H9 (cell line): ENCODE results near the gene BCL11B. TPM values are rescaled to one million over a fixed set of nuclear protein-coding genes. Genes with fewer than 3 reads are reported as not detected.
A peak's percentile ranks its signal among the peaks of the same experiment; 100 is the strongest.

Experiments
- DNase-seq: peaks from one replicate; pipeline ENCODE4 v3.0.0-alpha.2; 2017
- H2AFZ ChIP-seq: one replicate; pipeline ENCODE4 v1.6.1; 2013; ENCODE audit warnings: mild to moderate bottlenecking, low read length, control low read depth, moderate library complexity
- H2AK5ac ChIP-seq: 2 replicates; pipeline ENCODE4 v1.6.1; 2013; ENCODE audit warnings: low read length, control low read depth, mixed read lengths; ENCODE audit not compliant: insufficient read length
- H2BK120ac ChIP-seq: one replicate; pipeline ENCODE4 v1.6.1; 2013; ENCODE audit warnings: low read depth, mild to moderate bottlenecking, low read length, control low read depth, inconsistent platforms; ENCODE audit not compliant: poor library complexity, severe bottlenecking
- H2BK12ac ChIP-seq: 2 replicates; pipeline ENCODE4 v1.6.1; 2013; ENCODE audit warnings: low read length, control low read depth, mixed read lengths, low read depth; ENCODE audit not compliant: insufficient read length
- H2BK15ac ChIP-seq: 2 replicates; pipeline ENCODE4 v1.6.1; 2013; ENCODE audit warnings: low read depth, low read length, control low read depth
- H2BK20ac ChIP-seq: one replicate; pipeline ENCODE4 v1.6.1; 2013; ENCODE audit warnings: low read depth, mild to moderate bottlenecking, low read length, control low read depth, inconsistent platforms; ENCODE audit not compliant: poor library complexity, severe bottlenecking
- H2BK5ac ChIP-seq: 2 replicates; pipeline ENCODE4 v1.6.1; 2013; ENCODE audit warnings: low read length, control low read depth, mixed read lengths; ENCODE audit not compliant: insufficient read length
- H3K14ac ChIP-seq: 2 replicates; pipeline ENCODE4 v1.6.1; 2013; ENCODE audit warnings: low read length, control low read depth; ENCODE audit not compliant: insufficient read depth
- H3K18ac ChIP-seq: 2 replicates; pipeline ENCODE4 v1.6.1; 2013; ENCODE audit warnings: low read depth, mild to moderate bottlenecking, mixed read lengths, low read length, control low read depth; ENCODE audit not compliant: insufficient read length
- H3K23ac ChIP-seq: 2 replicates; pipeline ENCODE4 v1.6.1; 2013; ENCODE audit warnings: low read length, control low read depth, mixed read lengths, low read depth; ENCODE audit not compliant: insufficient read length
- H3K23me2 ChIP-seq: 2 replicates; pipeline ENCODE4 v1.6.1; 2013; ENCODE audit warnings: low read depth, mild to moderate bottlenecking, mixed read lengths, low read length, control low read depth; ENCODE audit not compliant: insufficient read length, poor library complexity, severe bottlenecking
- H3K27ac ChIP-seq: 2 replicates; pipeline ENCODE4 v1.5.1; 2013; ENCODE audit warnings: low read length, control low read depth, mixed read lengths, low read depth; ENCODE audit not compliant: insufficient read length
- H3K27me3 ChIP-seq: 2 replicates; pipeline ENCODE4 v1.6.1; 2013; ENCODE audit warnings: low read length, control low read depth, inconsistent platforms; ENCODE audit not compliant: insufficient read depth
- H3K4ac ChIP-seq: 2 replicates; pipeline ENCODE4 v1.6.1; 2013; ENCODE audit warnings: low read depth, mild to moderate bottlenecking, control low read depth, inconsistent platforms, low read length, moderate library complexity
- H3K4me1 ChIP-seq: 2 replicates; pipeline ENCODE4 v1.6.1; 2013; ENCODE audit warnings: low read length, control low read depth, inconsistent platforms; ENCODE audit not compliant: insufficient read depth
- H3K4me2 ChIP-seq: 2 replicates; pipeline ENCODE4 v1.6.1; 2013; ENCODE audit warnings: low read length, control low read depth, mixed read lengths; ENCODE audit not compliant: insufficient read length, insufficient read depth
- H3K56ac ChIP-seq: 2 replicates; pipeline ENCODE4 v1.6.1; 2013; ENCODE audit warnings: low read depth, mild to moderate bottlenecking, mixed read lengths, low read length, control low read depth; ENCODE audit not compliant: insufficient read length
- H3K79me1 ChIP-seq: 2 replicates; pipeline ENCODE4 v1.6.1; 2013; ENCODE audit warnings: low read depth, mild to moderate bottlenecking, moderate library complexity, low read length, control low read depth, inconsistent platforms; ENCODE audit not compliant: insufficient read depth, poor library complexity, severe bottlenecking
- H3K79me2 ChIP-seq: 2 replicates; pipeline ENCODE4 v1.6.1; 2013; ENCODE audit warnings: low read length, control low read depth, inconsistent platforms; ENCODE audit not compliant: insufficient read depth
- H3K9ac ChIP-seq: 2 replicates; pipeline ENCODE4 v1.6.1; 2013; ENCODE audit warnings: low read length, control low read depth, mixed read lengths; ENCODE audit not compliant: insufficient read length; ENCODE audit errors: extremely low read depth
- H3K9me3 ChIP-seq: one replicate; pipeline ENCODE4 v1.6.1; 2013; ENCODE audit warnings: low read depth, low read length, inconsistent platforms; ENCODE audit not compliant: control insufficient read depth
- H3T11ph ChIP-seq: one replicate; pipeline ENCODE4 v1.6.1; 2013; ENCODE audit warnings: mild to moderate bottlenecking, low read length, control low read depth, inconsistent platforms
- H4K20me1 ChIP-seq: one replicate; pipeline ENCODE4 v1.6.1; 2013; ENCODE audit not compliant: control insufficient read depth, insufficient read length, insufficient read depth
- H4K5ac ChIP-seq: 2 replicates; pipeline ENCODE4 v1.6.1; 2013; ENCODE audit warnings: low read depth, mild to moderate bottlenecking, mixed read lengths, low read length, control low read depth; ENCODE audit not compliant: insufficient read length
- H4K8ac ChIP-seq: replicated peaks from 2 replicates; pipeline ENCODE4 v1.6.1; 2013; ENCODE audit warnings: low read length, control low read depth, mixed read lengths, low read depth; ENCODE audit not compliant: insufficient read length
- H4K91ac ChIP-seq: 2 replicates; pipeline ENCODE4 v1.6.1; 2013; ENCODE audit warnings: low read depth, mild to moderate bottlenecking, moderate library complexity, mixed read lengths, low read length, control low read depth; ENCODE audit not compliant: insufficient read length
- H3K27ac Mint-ChIP-seq, 3 experiments: 2 replicates in 2 of 3; 3 replicates in 1 of 3; pipeline ENCODE4 v1.8.0; 2020 to 2021; ENCODE audit warnings: mixed read lengths in 3 of 3, mild to moderate bottlenecking in 1 of 3, moderate library complexity in 1 of 3
- H3K27me3 Mint-ChIP-seq: 2 replicates; pipeline ENCODE4 v1.8.0; 2021; ENCODE audit warnings: low read depth, mild to moderate bottlenecking, moderate library complexity, mixed read lengths
- H3K36me3 Mint-ChIP-seq, 3 experiments: 2 replicates in 2 of 3; 3 replicates in 1 of 3; pipeline ENCODE4 v1.8.0; 2020 to 2021; ENCODE audit warnings: low read depth in 3 of 3, mixed read lengths in 3 of 3; ENCODE audit not compliant: insufficient read depth in 1 of 3
- H3K4me1 Mint-ChIP-seq, 2 experiments: 2 replicates each; pipeline ENCODE4 v1.8.0; 2020; ENCODE audit warnings: mixed read lengths in 2 of 2
- H3K4me3 Mint-ChIP-seq, 2 experiments: 2 replicates in 1 of 2; 3 replicates in 1 of 2; pipeline ENCODE4 v1.8.0; 2020 to 2021; ENCODE audit warnings: mild to moderate bottlenecking in 2 of 2, mixed read lengths in 2 of 2, moderate library complexity in 1 of 2
- H3K9me3 Mint-ChIP-seq, 2 experiments: 2 replicates in 1 of 2; 3 replicates in 1 of 2; pipeline ENCODE4 v1.8.0; 2020; ENCODE audit warnings: mild to moderate bottlenecking in 2 of 2, mixed read lengths in 2 of 2, moderate library complexity in 1 of 2
- WGBS: extraction: QIAGEN DNeasy Blood & Tissue Kit; methylation state at CpG from one replicate; pipeline ENCODE4 v1.1.7; 2013; ENCODE audit warnings: missing lambda C conversion rate, low lambda C conversion rate, mixed read lengths; ENCODE audit not compliant: insufficient read length; ENCODE audit errors: extremely low coverage; 5-methylcytosine and 5-hydroxymethylcytosine counted together
- total RNA-seq: library from RNA; stranded (reverse); gene quantifications from 2 replicates; pipeline ENCODE4 v1.2.1, GENCODE V29; 2021
- TF ChIP-seq, protein P1 (sequence below): fragments of 200-600 bp; sonication (generic); conservative IDR thresholded peaks from 3 replicates; pipeline ENCODE4 v1.8.0; 2021; ENCODE audit warnings: antibody characterized with exemption, mild to moderate bottlenecking

Gene BCL11B
- total RNA-seq, 1 experiment from 2014 or later = 4.9 TPM

DNA sequence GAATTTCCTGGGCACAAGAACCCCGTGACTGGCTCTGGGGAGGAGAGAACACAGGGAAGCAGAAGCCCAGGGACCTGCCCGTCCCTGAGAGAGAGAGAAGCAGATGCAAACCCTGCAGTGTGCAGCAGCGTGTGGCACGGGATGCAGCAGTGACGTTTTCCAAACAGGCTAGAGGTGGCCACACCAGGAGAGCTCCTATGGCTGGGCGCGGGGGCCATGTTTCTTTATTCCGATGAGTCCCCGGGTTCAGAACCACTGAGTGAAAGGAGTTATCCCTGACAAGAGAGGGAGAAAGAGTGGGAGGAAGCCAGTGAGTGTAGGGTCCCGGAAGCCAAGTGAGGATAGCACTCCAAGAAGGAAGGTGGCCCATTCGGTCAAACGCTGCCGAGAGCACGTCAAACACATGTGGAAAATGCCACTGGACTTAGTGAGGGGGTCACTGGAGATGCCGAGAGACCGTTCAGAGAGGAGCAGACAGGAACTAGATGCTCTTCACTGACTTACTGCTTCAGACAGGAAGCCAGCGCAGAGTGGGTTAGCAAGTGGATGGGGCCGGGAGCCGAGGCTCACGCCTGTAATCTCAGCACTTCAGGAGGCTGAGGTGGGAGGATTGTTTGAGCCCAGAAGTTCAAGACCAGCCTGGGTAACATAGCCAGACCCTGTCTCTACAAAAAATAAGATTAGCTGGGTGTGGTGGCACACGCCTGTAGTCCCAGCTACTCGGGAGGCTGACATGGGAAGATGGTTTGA, 123.0 kb downstream of the BCL11B start:
- Histone ChIP-seq H3K79me2 (no peaks in the 10 kb centered on the region), H3T11ph (no peak overlapping the region), H2BK15ac (no peak overlapping the region), H3K4ac (no peak overlapping the region), H3K56ac (no peak overlapping the region), H3K9me3 (no peaks in the 10 kb centered on the region), H4K8ac (no peak overlapping the region), H3K18ac (no peak overlapping the region), H2AFZ (no peak overlapping the region), H3K23me2 (no peaks in the 10 kb centered on the region), H3K4me2 (no peak overlapping the region), H2AK5ac (no peak overlapping the region), H2BK120ac (no peak overlapping the region), H3K23ac (no peak overlapping the region), H3K9ac (no peak overlapping the region), H3K14ac (no peak overlapping the region; the same call in 1 of the 2 replicates), H2BK5ac (no peak overlapping the region), H4K20me1 (no peaks in the 10 kb centered on the region), H3K4me1 (no peaks in the 10 kb centered on the region), H2BK20ac (no peak overlapping the region), H3K27me3 (no peaks in the 10 kb centered on the region), H3K79me1 (no peaks in the 10 kb centered on the region), H3K27ac (no peak overlapping the region), H2BK12ac (no peak overlapping the region), H4K5ac (no peak overlapping the region), H4K91ac (no peak overlapping the region)
- H3K27me3 Mint-ChIP-seq = no peaks in the 10 kb centered on the region; the same call in 1 of the 2 replicates
- no peak for DNase-seq
- no CpG with 5 or more reads among the region's 22 CpGs for WGBS
- no peaks in the 10 kb centered on the region for H3K9me3 Mint-ChIP-seq
- H3K27ac Mint-ChIP-seq = peak overlapping the region in 1 of 3 experiments; percentile 34; a peak in 1 of 7 replicates
- no peaks in the 10 kb centered on the region for H3K36me3 Mint-ChIP-seq
- peaks cover 4% of the 10 kb centered on the region in 2 experiments for H3K4me1 Mint-ChIP-seq
- no peak overlapping the region for H3K4me3 Mint-ChIP-seq
- TF ChIP-seq, protein P1, sequence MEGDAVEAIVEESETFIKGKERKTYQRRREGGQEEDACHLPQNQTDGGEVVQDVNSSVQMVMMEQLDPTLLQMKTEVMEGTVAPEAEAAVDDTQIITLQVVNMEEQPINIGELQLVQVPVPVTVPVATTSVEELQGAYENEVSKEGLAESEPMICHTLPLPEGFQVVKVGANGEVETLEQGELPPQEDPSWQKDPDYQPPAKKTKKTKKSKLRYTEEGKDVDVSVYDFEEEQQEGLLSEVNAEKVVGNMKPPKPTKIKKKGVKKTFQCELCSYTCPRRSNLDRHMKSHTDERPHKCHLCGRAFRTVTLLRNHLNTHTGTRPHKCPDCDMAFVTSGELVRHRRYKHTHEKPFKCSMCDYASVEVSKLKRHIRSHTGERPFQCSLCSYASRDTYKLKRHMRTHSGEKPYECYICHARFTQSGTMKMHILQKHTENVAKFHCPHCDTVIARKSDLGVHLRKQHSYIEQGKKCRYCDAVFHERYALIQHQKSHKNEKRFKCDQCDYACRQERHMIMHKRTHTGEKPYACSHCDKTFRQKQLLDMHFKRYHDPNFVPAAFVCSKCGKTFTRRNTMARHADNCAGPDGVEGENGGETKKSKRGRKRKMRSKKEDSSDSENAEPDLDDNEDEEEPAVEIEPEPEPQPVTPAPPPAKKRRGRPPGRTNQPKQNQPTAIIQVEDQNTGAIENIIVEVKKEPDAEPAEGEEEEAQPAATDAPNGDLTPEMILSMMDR = no peak
